Osteocyte (in vitro differentiated cells): ENCODE data around the gene ITPR1. TPM values are rescaled to one million over a fixed set of nuclear protein-coding genes. Genes with fewer than 3 reads are reported as not detected.

Source experiments
- DNase-seq: peaks from one replicate; pipeline ENCODE4 v3.0.0; 2021; ENCODE audit warnings: mixed read lengths; ENCODE audit not compliant: unreplicated experiment; ENCODE audit errors: extremely low spot score
- H3K27ac Mint-ChIP-seq: one replicate; pipeline ENCODE4 v1.8.0; 2021; ENCODE audit warnings: mild to moderate bottlenecking, mixed read lengths; ENCODE audit not compliant: unreplicated experiment
- H3K27me3 Mint-ChIP-seq: one replicate; pipeline ENCODE4 v1.8.0; 2021; ENCODE audit warnings: mixed read lengths; ENCODE audit not compliant: unreplicated experiment
- H3K36me3 Mint-ChIP-seq: one replicate; pipeline ENCODE4 v1.8.0; 2021; ENCODE audit warnings: mixed read lengths; ENCODE audit not compliant: unreplicated experiment
- H3K4me1 Mint-ChIP-seq: one replicate; pipeline ENCODE4 v1.8.0; 2021; ENCODE audit warnings: mixed read lengths; ENCODE audit not compliant: unreplicated experiment
- H3K4me3 Mint-ChIP-seq: one replicate; pipeline ENCODE4 v1.8.0; 2021; ENCODE audit warnings: mild to moderate bottlenecking, moderate library complexity, mixed read lengths; ENCODE audit not compliant: unreplicated experiment
- H3K9me3 Mint-ChIP-seq: one replicate; pipeline ENCODE4 v1.8.0; 2021; ENCODE audit warnings: mixed read lengths; ENCODE audit not compliant: unreplicated experiment
- CTCF ChIP-seq: fragments of 200-600 bp; sonication (generic); IDR thresholded peaks from 2 replicates; pipeline ENCODE4 v1.5.0; 2021; ENCODE audit warnings: antibody characterized with exemption, mild to moderate bottlenecking, moderate library complexity
- total RNA-seq: library from RNA; stranded (reverse); gene quantifications from 2 replicates; pipeline ENCODE4 v1.2.1, GENCODE V29; 2021

Gene ITPR1
- total RNA-seq, 1 donor from 2014 or later: 34.3 TPM

DNA sequence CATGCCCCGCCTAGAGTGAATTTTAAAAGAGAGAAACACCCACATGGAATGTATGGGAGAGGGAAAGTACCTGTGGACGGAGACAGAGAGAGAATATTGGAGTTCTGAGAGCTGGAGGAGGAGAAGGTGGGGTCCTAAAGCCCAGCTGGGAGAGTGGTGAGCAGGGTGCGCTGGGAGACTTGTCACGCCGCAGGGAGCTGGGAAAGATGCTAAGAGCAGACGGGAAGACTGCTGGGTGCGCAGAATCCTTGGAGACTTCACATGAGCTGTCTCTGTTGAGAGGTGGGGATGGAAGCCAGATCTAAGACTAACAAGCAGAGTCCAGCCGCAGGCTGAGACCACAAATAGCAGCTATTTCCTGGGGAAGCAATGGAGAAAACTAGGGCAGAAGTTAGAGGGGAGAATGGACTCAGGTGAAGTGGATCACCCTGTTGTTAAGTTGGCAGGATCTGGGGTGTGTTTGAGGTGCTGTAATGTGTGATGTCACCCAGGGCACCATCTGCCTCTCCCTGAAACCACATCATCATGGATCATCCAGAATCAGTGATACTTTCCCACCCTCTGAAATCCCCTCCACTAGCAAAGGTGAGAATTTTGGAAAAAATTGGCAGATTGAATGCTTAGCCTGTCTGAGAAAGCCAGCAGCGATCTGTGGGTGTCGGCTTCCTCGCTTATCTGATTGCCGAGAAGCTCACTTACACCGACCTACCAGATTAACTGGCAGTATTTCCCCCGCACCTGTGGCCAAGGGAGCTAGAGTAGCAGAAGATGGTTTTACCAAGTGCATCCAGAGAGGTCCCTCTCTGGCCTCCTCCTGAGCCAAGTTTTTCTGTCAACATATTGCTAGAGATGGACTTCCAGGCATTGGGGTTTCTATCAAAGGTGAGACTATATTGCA is 311.3 kb downstream of the ITPR1 start:
- H3K27me3 Mint-ChIP-seq: no peaks in the 10 kb centered on the region
- H3K36me3 Mint-ChIP-seq: peaks cover 22% of the 10 kb centered on the region
- H3K4me1 Mint-ChIP-seq: no peaks in the 10 kb centered on the region
- DNase-seq: no peak
- H3K9me3 Mint-ChIP-seq: no peaks in the 10 kb centered on the region
- no peak overlapping the region for H3K4me3 Mint-ChIP-seq
- no peak overlapping the region for H3K27ac Mint-ChIP-seq
- no peak for TF ChIP-seq CTCF

DNA sequence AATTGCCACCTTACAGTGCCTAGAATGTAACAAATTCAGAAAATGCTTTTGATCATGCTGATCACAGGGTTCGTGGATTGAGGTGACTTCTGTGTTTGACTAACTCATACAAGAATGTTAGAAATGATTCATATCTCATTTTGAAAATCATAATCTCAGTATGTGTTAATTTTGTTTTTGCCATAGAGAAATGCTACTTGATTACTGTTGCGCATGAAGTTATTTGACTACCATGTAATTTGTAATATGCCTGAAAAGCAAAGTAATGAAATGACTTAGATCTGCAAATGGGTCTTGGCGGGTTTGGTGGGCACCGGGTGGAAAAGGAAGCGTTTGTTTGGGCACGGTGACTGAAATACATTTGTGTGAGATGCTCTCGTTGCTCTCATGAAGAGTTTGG is 312.5 kb downstream of the ITPR1 start:
- Mint-ChIP-seq H3K36me3 (peaks cover 20% of the 10 kb centered on the region), H3K4me3 (no peak overlapping the region), H3K9me3 (no peaks in the 10 kb centered on the region), H3K4me1 (no peaks in the 10 kb centered on the region), H3K27me3 (no peaks in the 10 kb centered on the region), H3K27ac (no peak overlapping the region)
- TF ChIP-seq CTCF: no peak
- DNase-seq: no peak

- peaks cover 21% of the 10 kb centered on the region for H3K36me3 Mint-ChIP-seq
- no peak overlapping the region for H3K4me3 Mint-ChIP-seq
- H3K4me1 Mint-ChIP-seq: no peaks in the 10 kb centered on the region
- H3K27ac Mint-ChIP-seq: no peak overlapping the region
- no peaks in the 10 kb centered on the region for H3K9me3 Mint-ChIP-seq
- no peaks in the 10 kb centered on the region for H3K27me3 Mint-ChIP-seq
- TF ChIP-seq CTCF: no peak
- DNase-seq: no peak
Measured at GRCh38 chr3:4806535-4807108, 313.5 kb downstream of the ITPR1 start.

DNA sequence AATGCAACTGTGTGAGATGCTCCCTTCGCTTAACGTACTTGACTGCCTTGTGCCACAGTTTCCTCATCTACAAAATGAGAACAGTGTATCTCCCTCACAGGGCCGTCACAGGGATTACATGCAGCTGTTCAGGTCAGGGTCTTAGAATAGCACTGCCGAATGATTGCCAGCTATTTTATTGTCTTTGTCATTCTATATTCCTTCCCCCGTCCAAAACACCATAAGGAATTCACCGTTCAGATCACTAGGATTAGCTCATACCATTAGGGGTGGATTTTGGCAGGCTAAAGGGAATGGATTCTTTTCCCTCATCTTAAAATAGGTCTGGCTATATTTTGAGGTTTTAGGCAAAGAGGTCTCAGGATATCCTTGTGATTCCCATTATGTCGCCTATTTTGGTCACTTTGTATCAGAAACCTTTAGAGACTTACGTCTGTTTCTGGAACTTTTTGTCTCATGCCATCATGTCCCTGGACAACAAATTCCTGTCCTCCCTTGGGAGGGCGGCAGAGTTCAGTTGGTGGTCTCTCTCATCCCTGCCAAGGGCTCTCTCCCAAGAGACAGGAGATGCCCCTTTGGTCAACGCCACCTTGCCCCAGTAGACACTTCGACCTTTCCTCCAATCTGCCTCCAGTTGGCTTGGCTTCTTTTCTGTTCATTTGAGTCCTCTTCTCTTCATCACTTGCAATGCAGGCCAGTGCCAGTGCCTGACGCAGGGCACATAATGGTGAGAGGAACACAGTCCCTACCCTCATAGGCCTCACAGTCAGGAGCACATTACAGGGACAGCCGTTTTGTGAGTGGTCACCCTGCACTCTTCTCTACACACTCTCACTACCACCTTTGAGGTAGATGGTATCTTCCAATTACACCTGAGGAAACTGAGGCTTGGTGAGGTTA is 314.5 kb downstream of the ITPR1 start:
- H3K36me3 Mint-ChIP-seq: peaks cover 16% of the 10 kb centered on the region
- no peak for TF ChIP-seq CTCF
- H3K9me3 Mint-ChIP-seq: no peaks in the 10 kb centered on the region
- H3K4me3 Mint-ChIP-seq: no peak overlapping the region
- H3K4me1 Mint-ChIP-seq: no peaks in the 10 kb centered on the region
- no peaks in the 10 kb centered on the region for H3K27me3 Mint-ChIP-seq
- DNase-seq: no peak
- no peak overlapping the region for H3K27ac Mint-ChIP-seq
